NCI-H2196 treated with DMSO at 0.1 percent for 48 hours (cell line): ENCODE results near the gene PYGO2.
"Not testable (repeated sequence)": the region's sequence is repeated elsewhere in the genome, so short reads cannot be mapped to it uniquely, and the experiment has no call there.

Source experiments
- DNase-seq: peaks from one replicate; lab custom pipeline; 2025; ENCODE audit not compliant: unreplicated experiment; lab: John Stamatoyannopoulos, UW

The PYGO2 gene

DNA sequence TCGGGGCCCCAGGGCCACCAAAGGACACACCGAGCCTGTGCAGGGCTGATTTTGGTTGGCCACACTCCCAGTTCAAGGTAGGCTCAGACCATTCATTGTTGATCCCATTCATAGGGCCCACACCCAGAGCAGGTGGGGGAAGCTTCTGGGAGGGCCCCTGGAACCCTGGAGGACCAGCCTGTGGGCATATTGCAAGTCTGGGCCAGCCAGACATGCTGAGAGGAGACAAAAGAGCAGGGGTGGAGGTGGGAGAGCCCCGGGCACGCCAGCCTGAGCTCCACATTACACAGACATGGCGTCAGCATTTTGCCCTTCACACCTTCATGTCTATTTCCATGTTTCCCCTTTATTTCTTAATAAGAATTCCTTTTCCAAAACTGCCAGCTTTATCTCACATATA lies 50.7 kb downstream of the PYGO2 start:
- no peak for DNase-seq

DNA sequence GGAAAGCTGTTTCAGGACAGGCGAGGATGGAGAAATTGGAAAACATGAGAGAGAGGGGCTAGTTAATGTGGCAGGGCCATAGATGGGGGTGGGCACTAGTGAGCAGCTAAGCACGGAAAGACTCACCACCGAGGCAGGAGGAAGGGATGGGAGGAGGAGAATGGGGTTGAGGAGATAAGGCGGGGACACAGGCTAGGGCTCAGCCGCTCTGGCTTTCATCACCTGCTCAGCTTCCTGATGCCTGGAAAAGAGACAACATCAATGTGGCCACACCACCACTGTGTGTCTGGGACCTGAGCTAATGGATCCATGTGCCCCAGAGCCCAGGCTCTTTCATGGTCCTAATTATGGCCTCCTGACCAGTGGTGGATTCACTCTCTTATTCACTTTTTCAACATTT lies 52.6 kb downstream of the PYGO2 start:
- DNase-seq = no peak

DNA sequence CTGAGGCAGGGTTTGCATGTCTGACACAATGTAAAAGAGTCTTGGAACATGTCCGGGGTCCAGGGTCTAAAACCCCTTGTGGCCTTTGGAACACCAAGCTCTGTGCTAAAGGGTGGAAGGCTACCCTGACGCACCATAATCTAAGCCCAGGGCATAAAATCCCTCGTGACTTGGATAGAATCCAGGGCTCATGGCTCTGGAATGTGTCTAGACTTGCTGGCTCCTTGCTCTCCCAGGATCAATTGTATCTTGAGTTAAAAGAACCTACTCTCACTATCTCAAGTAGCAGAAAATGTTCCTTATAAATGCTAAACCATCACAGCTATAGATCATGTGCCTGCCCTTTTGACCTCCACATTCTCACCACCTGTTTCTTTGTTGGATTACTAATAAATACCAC lies 53.5 kb downstream of the PYGO2 start:
- not testable (repeated sequence) for DNase-seq
